DOHH2 (cell line): ENCODE data around the gene NPY.

ENCODE experiments used
- H3F3A ChIP-seq: fragments of 200-600 bp; sonication (generic), shearing (Covaris generic); 2 replicates; pipeline ENCODE4 v1.6.0; 2016; ENCODE audit warnings: antibody characterized with exemption, mild to moderate bottlenecking; ENCODE audit not compliant: control insufficient read depth, insufficient read depth
- H3K27ac ChIP-seq: fragments of 200-600 bp; sonication (generic); 2 replicates; pipeline ENCODE4 v1.5.1; 2014; ENCODE audit warnings: low read depth, mild to moderate bottlenecking, low read length, moderate library complexity
- H3K27me3 ChIP-seq: fragments of 200-600 bp; sonication (generic); 2 replicates; pipeline ENCODE4 v1.6.1; 2014; ENCODE audit warnings: mild to moderate bottlenecking, low read length, mixed read lengths; ENCODE audit not compliant: control insufficient read depth
- H3K36me3 ChIP-seq: fragments of 200-600 bp; sonication (generic); 2 replicates; pipeline ENCODE4 v1.6.1; 2014; ENCODE audit warnings: mild to moderate bottlenecking, low read length, moderate library complexity, mixed read lengths; ENCODE audit not compliant: control insufficient read depth
- H3K4me1 ChIP-seq: fragments of 200-600 bp; sonication (generic); 2 replicates; pipeline ENCODE4 v1.6.1; 2014; ENCODE audit warnings: mild to moderate bottlenecking, low read length, mixed read lengths; ENCODE audit not compliant: control insufficient read depth
- H3K4me2 ChIP-seq: fragments of 200-600 bp; sonication (generic); 2 replicates; pipeline ENCODE4 v1.6.0; 2014; ENCODE audit warnings: mild to moderate bottlenecking, low read length, moderate library complexity
- H3K4me3 ChIP-seq: fragments of 200-600 bp; sonication (generic); 2 replicates; pipeline ENCODE4 v1.5.1; 2014; ENCODE audit warnings: mild to moderate bottlenecking, low read length, mixed read lengths
- H3K79me2 ChIP-seq: fragments of 200-600 bp; sonication (generic); 2 replicates; pipeline ENCODE4 v1.6.1; 2014; ENCODE audit warnings: mild to moderate bottlenecking, low read length, mixed read lengths; ENCODE audit not compliant: control insufficient read depth
- H3K9me2 ChIP-seq: fragments of 200-600 bp; sonication (generic); replicated peaks from 2 replicates; pipeline ENCODE4 v1.6.1; 2014; ENCODE audit warnings: mild to moderate bottlenecking, low read length, mixed read lengths; ENCODE audit not compliant: control insufficient read depth
- H3K9me3 ChIP-seq: fragments of 200-600 bp; sonication (generic); 2 replicates; pipeline ENCODE4 v1.6.1; 2014; ENCODE audit warnings: antibody characterized with exemption, low read length, mixed read lengths; ENCODE audit not compliant: control insufficient read depth, insufficient read depth
- H4K20me1 ChIP-seq: fragments of 200-600 bp; sonication (generic); 2 replicates; pipeline ENCODE4 v1.6.0; 2014; ENCODE audit warnings: low read depth, mild to moderate bottlenecking, antibody characterized with exemption, low read length, moderate library complexity; ENCODE audit not compliant: control insufficient read depth, insufficient read depth
- EZH2phosphoT487 ChIP-seq: fragments of 200-600 bp; sonication (generic); IDR thresholded peaks from 2 replicates; pipeline ENCODE4 v1.6.1; 2017; ENCODE audit warnings: borderline replicate concordance, mild to moderate bottlenecking, antibody characterized with exemption, low read length, moderate library complexity, mixed read lengths
- TF ChIP-seq, protein P1 (sequence below): fragments of 200-600 bp; sonication (generic); IDR thresholded peaks from one replicate; pipeline ENCODE4 v1.5.1; 2014; ENCODE audit warnings: antibody characterized with exemption, mild to moderate bottlenecking, low read depth, low read length; ENCODE audit not compliant: poor library complexity, severe bottlenecking

NPY gene

DNA sequence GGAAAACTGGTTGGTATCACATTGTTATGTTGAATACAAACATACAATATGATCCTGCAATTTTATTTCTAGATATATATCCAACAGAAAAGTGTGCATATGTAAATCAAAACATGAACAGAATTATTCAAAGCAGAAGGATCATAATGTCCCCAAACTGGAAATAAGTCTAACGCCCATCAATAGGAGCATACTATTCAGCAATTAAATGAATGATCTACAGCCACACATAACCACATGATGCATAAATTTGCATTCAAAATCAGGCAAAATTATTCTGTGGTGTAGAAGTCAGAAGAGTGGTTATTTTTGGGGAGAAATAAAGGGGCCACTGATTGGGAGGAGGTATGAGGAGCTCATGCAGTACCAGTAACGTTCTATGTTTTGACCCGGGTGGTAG lies 28.6 kb downstream of the NPY start:
- H3K9me2 ChIP-seq: no peaks in the 10 kb centered on the region
- H3K9me3 ChIP-seq: no peaks in the 10 kb centered on the region
- no peaks in the 10 kb centered on the region for H3K36me3 ChIP-seq
- H3K79me2 ChIP-seq: no peaks in the 10 kb centered on the region
- H4K20me1 ChIP-seq: no peaks in the 10 kb centered on the region
- H3K27me3 ChIP-seq: no peaks in the 10 kb centered on the region
- TF ChIP-seq, protein P1, sequence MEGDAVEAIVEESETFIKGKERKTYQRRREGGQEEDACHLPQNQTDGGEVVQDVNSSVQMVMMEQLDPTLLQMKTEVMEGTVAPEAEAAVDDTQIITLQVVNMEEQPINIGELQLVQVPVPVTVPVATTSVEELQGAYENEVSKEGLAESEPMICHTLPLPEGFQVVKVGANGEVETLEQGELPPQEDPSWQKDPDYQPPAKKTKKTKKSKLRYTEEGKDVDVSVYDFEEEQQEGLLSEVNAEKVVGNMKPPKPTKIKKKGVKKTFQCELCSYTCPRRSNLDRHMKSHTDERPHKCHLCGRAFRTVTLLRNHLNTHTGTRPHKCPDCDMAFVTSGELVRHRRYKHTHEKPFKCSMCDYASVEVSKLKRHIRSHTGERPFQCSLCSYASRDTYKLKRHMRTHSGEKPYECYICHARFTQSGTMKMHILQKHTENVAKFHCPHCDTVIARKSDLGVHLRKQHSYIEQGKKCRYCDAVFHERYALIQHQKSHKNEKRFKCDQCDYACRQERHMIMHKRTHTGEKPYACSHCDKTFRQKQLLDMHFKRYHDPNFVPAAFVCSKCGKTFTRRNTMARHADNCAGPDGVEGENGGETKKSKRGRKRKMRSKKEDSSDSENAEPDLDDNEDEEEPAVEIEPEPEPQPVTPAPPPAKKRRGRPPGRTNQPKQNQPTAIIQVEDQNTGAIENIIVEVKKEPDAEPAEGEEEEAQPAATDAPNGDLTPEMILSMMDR: no peak
- TF ChIP-seq EZH2phosphoT487: no peak
- no peaks in the 10 kb centered on the region for H3K4me1 ChIP-seq
- no peak overlapping the region for H3K27ac ChIP-seq
- no peak overlapping the region for H3K4me2 ChIP-seq
- H3F3A ChIP-seq: no peaks in the 10 kb centered on the region
- H3K4me3 ChIP-seq: no peak overlapping the region

DNA sequence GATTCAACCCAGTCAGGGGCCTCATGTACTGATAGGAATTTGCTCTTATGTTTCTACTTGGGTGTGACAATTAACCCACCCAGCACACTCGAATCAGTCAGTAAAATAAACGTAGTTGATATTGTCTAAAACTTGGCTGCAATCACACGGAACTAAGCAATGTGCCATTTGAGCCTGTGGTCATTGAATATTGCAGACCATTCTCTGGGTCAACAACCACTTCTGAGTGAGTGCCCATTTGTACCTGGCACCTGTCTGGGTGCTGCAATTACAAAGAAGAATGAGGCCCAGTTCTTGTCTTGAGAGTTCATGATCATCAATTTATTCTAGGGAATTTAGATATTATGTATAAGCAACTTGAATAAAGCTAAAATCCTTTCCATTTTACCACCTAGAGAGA lies 29.8 kb downstream of the NPY start:
- H3K9me2 ChIP-seq: no peaks in the 10 kb centered on the region
- H3K27me3 ChIP-seq: peaks cover 4% of the 10 kb centered on the region
- no peak for TF ChIP-seq EZH2phosphoT487
- TF ChIP-seq, protein P1: no peak
- H3F3A ChIP-seq: no peaks in the 10 kb centered on the region
- H3K4me3 ChIP-seq: no peak overlapping the region
- no peaks in the 10 kb centered on the region for H3K9me3 ChIP-seq
- no peaks in the 10 kb centered on the region for H4K20me1 ChIP-seq
- no peak overlapping the region for H3K27ac ChIP-seq
- H3K4me2 ChIP-seq: no peak overlapping the region
- no peaks in the 10 kb centered on the region for H3K4me1 ChIP-seq
- no peaks in the 10 kb centered on the region for H3K36me3 ChIP-seq
- no peaks in the 10 kb centered on the region for H3K79me2 ChIP-seq

DNA sequence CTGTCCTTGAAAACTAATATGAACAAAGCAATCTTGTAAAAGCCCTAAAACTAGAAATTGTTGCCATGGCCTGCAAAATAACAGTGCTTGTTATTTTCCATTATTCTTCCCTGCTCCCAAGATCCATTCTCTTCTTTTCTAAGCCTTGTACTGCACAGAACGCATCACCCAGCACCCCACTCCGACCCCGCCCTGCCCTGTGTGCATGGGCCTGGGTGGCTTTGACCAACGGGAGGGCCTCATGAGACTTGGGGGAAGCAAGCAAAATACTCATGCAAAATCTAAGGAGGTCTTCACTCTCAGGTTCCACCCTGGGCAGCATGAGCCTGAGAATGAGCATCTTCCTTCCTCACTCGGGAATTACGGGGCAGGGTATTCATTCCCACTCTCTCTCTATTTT lies 32.4 kb downstream of the NPY start:
- no peaks in the 10 kb centered on the region for H3F3A ChIP-seq
- no peak for TF ChIP-seq EZH2phosphoT487
- TF ChIP-seq, protein P1: no peak
- no peaks in the 10 kb centered on the region for H4K20me1 ChIP-seq
- H3K27me3 ChIP-seq: peaks cover 12% of the 10 kb centered on the region
- H3K9me3 ChIP-seq: no peaks in the 10 kb centered on the region
- H3K4me2 ChIP-seq: no peak overlapping the region
- H3K4me3 ChIP-seq: no peak overlapping the region
- H3K4me1 ChIP-seq: no peaks in the 10 kb centered on the region
- H3K79me2 ChIP-seq: no peaks in the 10 kb centered on the region
- no peak overlapping the region for H3K27ac ChIP-seq
- no peaks in the 10 kb centered on the region for H3K36me3 ChIP-seq
- H3K9me2 ChIP-seq: no peaks in the 10 kb centered on the region

DNA sequence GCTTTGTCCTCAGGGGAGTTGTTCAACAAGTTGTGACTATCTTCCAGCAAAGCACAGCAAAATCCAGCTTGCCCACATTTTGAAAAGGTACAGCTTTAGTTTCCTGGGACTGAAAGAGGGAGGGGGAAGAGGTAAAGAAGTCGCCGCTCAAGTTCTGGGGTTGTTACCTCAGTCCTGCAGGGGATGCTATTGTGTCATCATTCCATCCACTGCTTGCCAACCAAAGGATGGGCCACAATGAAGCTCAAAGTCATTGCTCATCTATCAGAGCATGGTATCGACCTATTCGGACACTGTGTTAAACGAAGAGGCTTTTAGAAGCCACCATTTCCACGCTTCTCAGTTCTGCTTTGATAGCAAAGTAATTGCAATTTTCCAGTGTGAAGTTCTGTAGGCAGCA lies 34.3 kb downstream of the NPY start:
- TF ChIP-seq EZH2phosphoT487: no peak
- TF ChIP-seq, protein P1: peak; percentile 57
- Histone ChIP-seq H3K36me3 (no peaks in the 10 kb centered on the region), H3K4me2 (no peak overlapping the region), H4K20me1 (no peaks in the 10 kb centered on the region), H3K9me2 (no peaks in the 10 kb centered on the region), H3K27me3 (peaks cover 12% of the 10 kb centered on the region), H3K4me3 (no peak overlapping the region), H3K27ac (no peak overlapping the region), H3K79me2 (no peaks in the 10 kb centered on the region), H3F3A (no peaks in the 10 kb centered on the region), H3K9me3 (no peaks in the 10 kb centered on the region), H3K4me1 (no peaks in the 10 kb centered on the region)
